ENCODE results near the gene PARN.

PARN gene

DNA sequence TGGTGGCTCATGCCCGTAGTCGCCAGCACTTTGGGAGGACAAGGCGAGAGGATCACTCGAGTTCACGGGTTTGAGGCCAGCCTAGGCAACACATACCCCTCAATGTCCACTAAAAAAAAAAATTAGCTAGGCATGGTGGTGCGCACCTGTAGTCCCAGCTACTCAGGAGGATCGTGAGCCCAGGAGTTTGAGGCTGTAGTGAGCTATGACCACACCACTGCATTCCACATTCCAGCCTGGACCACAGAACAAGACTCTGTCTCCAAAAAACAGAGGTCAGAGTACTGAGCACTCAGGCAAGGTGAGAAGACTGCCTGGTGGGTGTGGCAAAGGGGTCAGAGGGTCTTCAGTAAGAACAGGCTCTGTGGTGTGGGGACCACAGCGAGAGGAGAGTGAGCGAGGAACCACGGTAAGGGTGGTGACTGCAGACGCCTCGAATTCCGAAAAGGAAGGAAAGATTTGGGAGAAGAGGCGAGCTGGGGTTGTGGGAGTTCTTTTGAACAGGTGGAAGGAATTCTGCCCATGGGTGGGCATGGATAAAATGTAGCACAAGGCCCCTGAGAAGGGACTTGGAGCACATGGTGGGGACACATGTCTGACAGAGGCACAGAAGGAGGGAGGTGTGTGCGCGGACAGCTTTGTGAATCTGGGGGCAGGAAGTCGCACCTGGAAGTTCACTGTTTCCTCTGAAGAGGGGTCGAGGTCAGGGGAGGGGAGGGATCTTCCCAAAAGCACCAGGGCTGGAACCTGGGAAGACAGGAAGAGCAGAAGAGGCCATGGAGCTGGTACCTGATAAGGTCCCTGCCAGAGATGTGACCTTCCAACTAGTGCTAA lies 134.6 kb downstream of the PARN start:
- no peak for DNase-seq

DNA sequence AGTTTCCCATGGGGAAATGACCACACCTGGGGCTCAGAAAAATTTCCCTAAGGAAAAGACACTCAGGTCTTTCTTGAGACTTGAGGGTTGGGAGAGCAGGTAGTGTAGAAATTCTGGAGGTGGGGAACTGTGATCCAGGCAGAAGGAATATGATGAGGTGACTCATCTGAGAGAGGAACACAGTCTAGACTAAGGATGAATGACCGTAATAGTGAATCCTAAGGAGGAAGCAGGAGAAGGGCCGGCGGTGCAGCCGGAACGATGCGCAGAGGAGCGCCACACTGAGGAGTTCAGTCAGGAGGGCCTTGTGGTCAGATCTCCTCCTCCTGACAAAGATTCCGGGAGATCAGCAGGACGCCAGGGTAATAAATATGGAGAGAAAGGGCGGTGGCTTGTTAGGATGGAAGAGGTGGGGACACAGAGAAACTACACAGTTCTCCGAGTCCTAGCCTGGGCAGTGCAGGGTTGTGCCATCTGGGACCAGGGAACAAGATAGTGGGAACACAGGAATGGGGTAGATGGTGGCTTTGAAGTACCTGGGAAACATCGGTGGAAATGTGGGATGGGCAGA lies 135.6 kb downstream of the PARN start:
- DNase-seq, result no peak

DNA sequence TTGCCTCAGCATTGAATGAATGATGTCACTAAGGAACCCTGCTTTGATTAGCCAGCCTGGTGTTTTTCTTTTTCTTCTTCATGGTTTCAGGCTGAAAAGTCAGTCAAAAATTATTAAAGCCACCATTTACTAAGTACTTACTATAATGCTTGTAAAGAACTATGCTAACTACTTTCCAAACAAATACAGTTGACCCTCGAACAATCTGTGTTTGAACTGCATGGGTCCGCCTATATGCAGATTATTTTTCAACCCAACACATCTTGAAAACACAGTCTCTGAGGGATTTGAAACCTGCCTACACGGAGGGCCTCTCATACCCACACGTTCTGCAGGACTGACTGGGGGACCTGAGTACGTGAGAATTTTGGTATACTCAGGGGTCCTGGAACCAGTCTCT lies 136.3 kb downstream of the PARN start:
- DNase-seq, result no peak

DNA sequence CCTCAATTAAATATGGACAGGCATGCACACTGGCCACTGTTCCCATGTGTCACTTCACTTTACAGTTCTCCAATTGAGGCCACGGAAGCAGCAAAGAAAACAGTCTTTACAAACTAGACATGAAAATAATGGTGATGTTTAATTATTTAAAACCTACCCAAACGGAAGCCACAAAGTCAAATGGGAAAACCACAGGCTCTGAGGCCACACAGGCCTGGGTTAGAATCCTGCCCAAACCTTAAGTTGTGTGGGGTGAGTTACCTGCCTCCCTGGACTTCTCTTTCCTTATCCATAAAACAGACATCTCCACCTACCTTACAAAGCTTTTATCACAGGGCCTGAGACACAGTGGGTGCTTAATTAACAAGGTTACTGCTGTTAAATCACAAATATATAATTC lies 137.4 kb downstream of the PARN start:
- no peak for DNase-seq

DNA sequence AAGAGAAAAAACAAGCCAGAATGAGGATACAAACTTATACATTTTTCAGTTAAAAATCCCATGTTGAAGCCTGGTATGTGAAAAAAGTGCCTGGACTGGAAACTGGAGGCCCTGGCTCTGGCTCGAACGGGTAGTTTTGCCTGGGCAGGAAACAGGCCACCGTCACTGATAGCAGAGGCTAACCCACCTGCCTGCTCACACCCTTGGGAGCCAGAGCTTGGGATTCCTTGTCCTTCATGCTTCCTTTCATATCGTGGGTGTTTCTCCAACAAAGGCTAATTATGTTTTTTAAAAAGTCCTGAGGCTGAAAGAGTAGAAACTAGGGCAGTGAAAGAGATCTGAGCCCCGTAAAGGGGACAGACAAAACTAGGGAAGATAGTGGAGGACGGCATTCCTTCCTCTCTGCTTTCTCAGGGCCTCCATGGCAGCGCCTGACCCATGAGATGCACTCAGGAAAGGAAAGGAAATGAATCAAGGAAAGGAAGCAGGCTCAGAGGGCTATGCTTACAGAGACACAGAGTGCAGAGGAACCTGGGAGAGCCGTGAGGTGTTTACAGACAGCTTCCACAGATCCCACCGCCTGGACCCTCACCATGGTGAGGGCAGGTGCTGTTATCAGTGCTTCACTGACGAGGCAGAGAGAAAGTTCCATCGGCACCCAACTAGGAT lies 138.1 kb downstream of the PARN start:
- DNase-seq, result no peak

DNA sequence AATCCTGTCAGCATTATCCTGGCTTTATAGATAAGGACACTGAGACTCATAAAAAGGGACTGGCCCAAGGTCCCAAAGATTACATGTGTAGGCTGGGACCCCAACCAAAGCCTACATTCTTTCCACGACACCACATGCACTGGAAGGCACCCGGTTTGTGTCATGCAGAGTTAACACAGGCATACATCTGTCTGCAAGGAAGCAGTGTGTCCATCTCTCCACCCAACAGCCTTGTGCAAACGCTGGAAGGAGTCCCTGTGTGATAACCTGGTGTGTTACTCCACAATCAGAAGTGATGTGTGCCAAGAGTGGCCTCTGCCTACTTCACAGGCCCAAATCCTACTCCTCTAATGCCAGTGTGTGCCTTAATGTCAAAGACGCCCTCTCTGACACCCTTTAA lies 139.8 kb downstream of the PARN start:
- no peak for DNase-seq

DNA sequence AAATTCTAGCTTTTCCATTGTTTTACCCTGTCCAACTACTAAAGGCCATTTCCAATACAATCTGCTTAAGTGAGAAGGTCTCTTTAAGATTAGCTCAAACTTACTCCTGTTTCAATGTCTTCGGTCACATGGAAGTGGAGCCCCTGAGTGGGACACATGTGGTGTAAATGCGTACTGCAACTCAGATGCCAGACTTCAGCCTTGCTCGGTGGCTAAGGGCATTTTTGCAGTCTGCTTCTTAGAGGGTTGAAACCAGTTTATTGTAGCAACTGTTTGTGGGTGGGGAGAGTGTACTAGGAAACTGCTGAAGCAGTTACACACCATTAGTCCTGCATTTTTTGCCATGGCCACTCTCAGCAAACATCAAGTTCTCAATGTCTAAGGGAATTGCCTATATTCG lies 140.6 kb downstream of the PARN start:
- no peak for DNase-seq

DNA sequence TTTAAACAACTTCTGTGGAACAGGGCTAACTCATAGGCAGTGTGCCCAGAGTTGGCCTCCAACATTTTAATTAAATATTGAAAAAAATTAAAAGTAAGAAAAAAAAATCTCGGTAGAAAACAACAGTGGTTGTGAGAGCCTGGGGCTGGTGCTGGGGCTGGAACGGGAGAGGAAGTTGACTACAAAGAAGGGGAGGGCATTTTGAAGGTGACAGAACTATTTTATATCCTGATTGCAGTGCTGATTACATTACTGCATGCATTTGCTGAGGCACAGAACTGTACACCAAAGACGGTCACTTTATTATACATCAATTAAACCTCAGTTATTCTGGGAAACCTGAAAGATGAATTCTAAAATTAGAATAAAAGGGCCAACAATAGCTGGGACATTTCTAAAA lies 142.5 kb downstream of the PARN start:
- no peak for DNase-seq

DNA sequence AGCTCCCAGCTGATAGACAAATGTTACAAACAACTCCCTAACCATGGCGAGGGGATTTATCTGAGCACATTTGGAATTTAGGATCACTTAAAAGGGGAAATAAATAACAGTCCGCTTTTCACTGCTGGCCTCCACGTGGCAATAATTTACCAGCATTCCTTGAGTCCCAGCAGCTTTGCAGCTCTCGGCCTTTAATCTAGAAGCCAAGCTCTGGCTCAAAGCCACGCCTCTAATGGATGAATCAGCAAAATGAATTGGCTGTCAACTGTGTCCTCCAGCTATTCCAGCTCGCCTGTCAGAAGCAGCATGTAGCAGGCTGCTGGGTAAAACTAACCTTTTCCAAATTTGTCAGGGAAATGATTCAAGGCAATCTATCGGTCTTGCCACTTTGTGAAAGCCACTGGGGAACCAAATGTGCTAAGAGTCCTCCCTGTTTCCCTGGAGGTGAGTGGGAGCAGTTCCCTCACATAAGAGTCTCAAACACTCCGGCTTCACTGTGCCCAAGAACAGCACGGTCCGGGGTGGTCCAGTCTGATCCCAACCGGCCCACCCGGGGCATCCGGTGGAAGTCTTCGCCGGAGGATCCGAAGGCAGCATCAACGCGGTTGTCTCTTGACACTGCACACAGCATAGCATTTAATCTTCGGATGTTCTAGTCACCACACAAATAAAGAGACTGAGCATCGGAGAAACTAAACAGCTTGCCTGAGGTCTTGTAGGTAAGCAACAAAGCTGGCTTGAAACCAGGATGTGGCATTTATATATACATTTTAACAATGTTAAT lies 143.3 kb downstream of the PARN start:
- no peak for DNase-seq

DNA sequence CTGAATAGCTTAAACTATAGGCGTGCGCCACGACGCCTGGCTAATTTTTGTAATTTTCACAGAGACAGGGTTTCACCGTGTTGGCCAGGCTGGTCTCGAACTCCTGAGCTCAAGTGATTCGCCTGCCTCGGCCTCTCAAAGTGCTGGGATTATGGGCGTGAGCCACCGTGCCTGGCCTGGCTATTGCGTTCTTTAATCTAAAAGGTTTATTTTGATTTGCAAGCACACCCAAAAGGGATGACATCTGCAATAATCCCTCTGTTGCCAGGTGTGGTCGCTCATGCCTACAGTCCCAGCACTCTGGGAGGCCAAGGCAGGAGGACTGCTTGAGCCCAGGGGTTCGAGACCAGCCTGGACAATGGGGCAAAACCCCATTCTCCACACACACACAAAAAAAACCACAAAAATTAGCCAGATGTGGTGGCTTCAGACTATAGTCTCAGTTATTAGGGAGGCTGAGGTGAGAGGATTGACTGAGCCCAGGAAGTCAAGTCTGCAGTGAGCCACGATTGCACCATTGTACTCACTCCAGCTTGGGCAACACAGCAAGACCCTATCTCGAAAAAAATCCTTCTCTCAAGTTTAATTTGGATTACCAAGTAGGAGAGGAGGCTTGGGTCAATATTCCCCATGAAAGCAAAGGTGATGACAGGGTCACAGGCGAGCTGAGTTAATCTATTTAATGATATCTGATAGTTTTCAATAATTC lies 144.1 kb downstream of the PARN start:
- no peak for DNase-seq

DNA sequence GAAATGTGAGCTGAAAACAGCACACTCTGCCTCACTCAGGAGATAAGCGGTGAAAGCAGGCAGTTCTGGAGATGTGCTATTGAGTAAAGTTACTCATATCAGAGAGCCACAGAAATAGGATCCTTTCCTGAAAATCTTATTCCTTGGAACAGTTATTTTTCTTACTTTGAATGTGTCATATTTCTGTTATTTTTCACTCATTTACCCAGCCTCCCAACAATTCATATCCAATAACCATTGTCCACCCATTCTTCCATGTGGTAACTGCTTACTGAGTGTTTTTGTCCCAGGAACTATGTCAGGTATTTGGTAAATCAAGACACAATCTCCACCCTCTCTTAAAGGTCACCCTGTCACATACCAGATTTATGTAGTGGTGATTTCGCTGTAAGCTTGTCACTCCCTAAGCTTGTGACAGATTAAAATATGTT lies 144.9 kb downstream of the PARN start:
- no peak for DNase-seq

DNA sequence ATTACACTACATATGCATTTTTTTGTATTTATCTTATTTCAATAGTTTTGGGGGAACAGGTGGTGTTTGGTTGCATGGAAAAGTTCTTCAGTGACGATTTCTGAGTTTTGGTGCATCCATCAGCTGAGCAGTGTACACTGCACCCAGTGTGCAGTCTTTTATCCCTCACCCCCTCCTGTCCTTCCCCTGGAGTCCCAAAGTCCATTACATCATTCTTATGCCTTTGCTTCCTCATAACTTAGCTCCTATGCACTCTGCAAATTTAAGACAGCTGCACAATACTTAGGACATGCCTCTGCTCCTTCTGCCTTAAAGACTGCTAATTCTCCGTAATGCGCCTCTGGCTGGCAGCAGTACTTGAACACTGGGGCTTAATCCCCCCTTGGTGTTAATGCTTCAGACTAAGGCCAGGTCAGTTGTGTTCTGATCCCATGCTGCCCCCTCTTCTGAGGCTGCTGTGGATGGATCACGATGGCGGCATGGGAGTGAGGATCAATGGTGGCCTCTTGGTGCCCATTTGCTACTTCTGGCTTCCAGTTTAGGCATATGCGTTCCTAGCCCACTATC lies 146.2 kb downstream of the PARN start:
- DNase-seq, result no peak

DNA sequence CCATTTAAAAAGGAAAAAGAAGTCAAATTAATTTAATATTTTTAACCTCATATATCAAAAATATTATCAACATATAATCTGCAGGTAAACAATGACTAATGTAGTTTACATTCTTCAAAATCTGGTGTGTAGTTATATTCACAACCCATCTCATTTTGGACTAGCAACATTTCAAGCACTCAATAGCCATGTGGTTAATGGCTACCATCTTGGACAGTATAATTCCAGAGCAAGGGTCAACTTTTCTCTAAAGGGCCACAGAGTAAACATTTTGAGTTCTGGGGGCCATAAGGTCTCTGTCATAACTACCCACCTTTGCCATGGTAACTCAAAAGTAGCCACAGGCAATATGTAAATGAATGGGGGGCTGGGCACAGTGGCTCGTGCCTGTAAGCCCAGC lies 153.9 kb downstream of the PARN start:
- DNase-seq, result no peak

DNA sequence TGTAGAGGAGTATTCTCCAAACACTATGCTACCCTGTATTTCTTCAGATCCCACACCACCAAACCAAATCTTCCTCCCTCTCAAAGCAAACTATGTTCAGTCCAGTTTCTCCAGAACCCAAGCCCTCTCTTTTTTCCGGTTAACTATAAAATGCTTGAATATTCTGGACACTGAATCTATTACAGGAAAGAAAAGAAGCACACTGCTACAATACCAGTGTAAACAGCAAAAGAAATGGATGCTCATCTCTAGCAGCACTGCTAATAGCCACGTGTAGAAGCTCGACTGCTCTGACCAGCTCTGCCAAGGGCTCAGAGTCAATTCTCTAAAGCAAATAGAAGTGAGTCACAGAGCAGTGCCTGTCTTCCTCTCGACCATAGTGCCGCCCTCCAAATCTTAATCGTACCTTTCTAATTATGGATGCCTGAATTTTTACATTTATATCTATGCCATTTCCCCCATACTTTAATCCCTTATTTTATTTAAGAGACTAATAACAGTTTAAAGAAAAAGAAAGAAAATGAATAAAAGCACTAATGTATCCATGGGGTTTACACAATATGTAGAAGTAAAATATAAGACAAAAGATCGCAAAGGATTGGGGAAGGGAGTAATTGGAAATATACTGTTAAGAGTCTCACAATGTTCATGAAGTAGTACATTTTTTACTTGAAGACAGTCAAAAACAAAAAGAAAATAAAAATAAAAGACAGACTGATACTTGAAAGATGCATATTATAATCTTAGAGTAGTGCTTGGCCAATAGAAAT lies 154.5 kb downstream of the PARN start:
- DNase-seq, result no peak

DNA sequence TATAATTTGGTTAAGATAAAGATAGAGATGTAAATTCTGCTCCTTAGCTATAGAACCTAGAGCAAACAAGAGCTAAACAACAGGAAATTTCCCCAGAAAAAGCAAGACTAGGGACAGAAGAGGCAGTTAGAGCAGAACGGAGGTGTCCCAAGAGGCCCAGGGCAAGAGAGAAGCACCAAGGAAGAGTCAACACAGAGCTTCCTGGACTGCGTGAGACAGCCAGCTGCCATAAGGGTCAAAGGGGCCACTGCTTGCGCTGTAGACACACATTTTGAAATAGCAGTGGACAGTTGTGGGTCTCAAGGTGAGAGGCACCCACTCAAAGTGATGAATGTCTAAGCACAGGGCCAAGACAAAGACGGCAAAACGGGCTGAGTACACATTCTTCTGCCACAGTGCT lies 156.6 kb downstream of the PARN start:
- DNase-seq, result no peak

DNA sequence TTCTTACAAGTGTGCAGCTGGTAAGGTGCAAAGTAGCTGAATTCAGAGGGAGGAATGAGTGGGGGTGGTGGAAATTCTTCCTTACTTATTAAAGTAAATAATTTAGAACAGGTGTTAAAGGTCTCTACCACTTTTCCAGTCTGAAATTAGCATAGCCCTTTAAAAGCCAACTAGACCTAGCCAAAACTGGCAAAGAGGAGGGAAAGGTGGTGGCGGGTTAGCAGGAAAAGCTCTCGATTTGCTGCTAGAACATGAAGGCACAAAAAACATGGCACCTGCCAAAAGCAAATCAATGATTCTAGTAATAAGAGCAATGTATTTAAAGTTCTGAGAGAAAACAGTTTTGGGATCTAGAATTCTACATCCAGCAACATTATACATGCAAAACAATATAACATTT lies 157.7 kb downstream of the PARN start:
- no peak for DNase-seq

DNA sequence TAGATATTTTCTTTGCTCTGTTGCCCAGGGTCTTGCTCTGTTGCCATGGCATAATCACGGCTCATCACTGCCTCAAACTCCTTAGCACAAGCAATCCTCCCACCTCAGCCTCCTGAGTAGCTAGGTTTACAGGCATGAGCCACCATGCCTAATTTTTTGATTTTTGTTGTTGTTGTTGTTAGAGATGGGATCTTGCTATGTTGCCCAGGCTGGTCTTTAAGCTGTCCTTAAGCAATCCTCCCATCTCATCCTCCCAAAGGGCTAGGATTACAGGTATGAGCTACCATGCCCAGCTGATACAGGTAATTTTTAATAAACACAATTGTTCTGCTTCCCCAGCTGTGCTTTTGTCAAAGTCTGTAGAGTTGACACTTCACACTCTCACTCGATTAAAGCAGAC lies 159.3 kb downstream of the PARN start:
- DNase-seq, result no peak

DNA sequence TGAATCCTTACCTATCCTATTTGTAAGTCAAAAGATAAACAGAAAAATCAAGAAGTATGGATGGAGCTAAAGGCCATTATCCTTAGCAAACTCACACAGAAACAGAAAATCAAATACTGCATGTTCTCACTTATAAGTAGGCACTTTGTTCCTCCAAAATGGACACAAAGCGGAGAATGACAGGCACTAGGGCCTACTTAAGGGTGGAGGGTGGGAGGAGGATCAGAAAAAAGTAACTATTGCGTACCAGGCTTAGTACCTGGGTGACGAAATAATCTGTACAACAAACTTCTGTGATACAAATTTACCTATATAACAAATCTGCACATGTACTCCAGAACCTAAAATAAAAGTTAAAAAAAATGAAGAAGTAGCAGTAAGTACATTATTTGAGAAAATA lies 164.3 kb downstream of the PARN start:
- DNase-seq, result no peak

DNA sequence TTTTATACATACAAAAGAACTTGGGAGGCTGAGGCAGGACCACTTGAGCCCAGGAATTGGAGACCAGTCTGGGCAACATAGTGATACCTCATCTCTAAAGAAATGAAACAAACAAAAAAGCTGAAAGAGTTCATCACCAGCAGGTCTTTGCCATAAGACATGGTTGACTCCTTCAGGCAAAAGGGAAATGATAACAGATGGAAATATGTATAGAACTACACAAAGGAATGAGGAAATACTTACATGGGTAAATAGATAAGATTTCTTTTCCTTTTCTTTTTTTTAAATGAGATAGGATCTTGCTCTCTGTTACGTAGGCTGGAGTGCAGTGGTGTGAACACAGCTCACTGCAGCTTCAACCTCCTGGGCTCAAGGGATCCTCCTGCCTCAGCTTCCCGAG lies 165.3 kb downstream of the PARN start:
- DNase-seq, result no peak

DNA sequence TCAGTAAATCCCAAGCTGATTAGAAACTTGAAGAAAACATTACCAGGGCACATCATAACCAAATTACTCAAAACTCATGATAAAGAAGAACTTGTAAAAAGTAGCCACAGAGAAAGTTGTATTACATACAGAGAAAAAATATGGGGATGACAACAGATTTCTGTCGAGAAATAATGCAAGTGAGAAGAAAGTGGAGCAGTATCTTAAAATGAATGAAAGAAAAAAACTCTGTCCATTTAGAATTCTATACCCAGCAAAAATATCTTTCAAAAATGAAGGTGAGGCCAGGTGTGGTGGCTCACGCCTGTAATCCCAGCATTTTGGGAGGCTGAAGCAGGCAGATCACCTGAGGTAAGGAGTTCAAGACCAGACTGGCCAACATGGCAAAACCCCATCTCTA lies 165.9 kb downstream of the PARN start:
- no peak for DNase-seq

DNA sequence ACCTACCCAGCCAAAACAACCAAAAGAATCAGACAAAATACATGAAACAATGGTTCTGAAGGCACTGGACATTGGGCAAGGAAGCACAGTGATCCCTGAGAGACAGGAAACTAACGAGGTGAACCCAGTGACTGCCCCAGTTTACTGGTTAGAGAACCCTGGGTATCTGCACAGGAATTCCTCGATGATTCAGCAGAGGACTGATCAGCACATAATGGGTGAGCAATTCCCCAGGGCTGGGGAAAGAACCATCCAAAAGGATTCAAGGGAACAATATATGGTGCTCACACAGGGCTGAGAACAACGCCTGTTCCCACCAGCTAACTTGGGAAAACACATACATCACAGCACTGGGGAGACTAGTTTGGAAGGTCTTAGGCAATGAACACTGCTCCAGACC lies 167.2 kb downstream of the PARN start:
- no peak for DNase-seq

DNA sequence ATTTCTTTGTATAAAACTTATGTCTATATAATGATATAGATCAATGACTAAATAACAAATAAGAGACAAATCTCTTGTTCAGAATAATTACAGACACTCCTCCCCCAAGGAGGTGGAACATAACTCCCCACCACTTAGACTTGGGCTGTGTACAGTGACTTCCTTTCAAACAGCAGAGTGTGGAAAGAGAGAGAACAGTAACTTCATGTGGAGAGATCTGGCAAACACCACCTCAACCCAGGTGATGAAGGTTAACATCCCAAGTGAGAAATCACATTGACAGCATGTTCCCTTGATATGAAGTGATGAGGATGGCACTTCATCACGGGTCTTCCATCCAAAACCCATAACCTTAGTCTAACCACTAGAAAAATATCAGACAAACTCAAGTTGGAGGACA lies 169.3 kb downstream of the PARN start:
- DNase-seq, result no peak

All from central memory CD4-positive, alpha-beta T cell (primary cell).